ENCODE data around the gene RGS16.
"Not testable (repeated sequence)": the region's sequence is repeated elsewhere in the genome, so short reads cannot be mapped to it uniquely, and the experiment has no call there.

RGS16 gene, protein sequence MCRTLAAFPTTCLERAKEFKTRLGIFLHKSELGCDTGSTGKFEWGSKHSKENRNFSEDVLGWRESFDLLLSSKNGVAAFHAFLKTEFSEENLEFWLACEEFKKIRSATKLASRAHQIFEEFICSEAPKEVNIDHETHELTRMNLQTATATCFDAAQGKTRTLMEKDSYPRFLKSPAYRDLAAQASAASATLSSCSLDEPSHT

DNA sequence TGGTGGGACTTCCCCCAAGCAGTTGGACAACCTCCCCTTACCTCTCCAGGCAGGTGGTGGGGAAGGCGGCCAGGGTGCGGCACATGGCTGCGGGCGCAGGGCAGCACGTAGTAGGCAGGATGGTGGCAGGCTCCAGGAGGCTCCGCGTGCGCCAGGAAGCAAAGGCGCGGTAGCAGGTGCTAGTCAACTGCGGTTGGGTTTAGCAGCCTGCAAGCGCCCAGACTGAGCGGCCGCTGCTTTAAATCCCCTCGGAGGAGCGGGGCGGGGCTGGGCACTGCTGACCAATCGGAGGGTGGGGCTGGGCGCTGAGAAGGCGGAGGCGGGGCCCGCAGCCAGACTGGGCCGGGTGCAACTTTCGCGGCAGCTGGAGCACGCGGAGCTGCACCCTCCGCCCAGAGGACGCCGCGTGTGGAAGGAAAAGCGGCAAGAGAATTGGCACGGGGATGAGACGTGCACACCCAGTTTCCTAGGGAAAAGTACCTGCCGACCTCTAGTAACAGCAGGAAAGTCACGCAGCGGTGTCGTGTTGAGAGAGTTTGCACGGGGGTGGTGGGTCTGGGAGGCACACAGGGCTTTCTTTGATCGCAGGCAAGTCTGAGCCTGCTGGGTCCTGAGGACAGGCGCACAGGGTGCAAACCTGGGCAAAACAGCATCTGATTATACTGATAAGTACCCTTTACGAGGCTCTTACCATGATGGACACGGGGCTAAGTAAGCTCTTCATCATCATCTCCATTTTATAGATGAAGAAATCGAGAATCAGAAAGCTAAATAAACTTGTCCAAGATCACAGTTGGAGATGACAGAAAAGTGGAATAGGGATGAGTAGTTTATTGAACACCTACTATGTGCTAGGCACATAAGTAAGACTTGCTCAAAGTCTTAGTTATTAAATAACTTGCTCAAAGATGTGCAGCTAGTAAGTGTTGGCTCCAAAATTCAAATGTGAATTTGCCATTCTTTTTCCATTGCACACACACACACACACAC is at the start of gene RGS16:
Gene RGS16 (minus strand): TSS at position 215 of the 990 bp plus-strand sequence. CDS start 130 bp downstream, at position 85.
- DNase-seq (ENCODE audit: low read depth), result peak; percentile 80

DNA sequence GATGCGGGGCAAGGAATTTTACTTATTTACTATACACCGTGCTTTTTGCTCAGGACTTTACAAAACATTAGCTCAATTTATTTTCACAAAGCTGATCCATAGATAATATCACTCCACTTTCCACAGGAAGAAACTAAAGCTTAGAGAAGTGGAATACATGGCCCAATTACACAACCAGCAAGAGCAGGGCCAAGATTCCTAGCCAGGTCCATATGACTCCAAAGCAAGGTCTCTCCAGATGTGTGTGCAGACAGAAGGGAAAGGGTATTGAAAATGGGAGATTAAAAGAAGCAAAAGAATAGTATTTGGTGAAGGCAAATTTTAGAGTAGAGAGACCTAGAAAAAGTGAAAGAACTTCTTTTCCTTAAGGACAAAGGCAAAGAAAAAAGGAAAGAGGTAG is 49.8 kb upstream of the RGS16 start:
- DNase-seq (ENCODE audit: low read depth), result no peak

DNA sequence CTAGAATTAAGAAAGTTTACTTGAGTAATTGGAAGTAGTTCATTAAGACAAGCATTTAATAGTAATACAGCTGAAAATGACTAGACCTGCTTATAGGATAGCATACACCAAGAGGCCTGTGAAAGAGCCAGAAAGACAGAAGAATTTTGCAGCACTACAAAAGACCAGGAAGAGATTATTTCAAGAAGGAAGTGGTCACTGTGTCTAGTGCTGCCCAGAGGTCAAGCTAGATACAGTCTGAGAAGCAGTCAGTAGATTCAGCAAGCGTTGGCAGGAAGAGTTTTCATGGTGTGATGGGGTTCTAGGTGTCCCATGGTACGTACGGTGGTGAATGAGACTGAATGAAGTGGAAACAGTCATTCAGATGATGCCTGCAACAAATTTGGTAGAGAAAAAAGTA is 48.7 kb upstream of the RGS16 start:
- DNase-seq (ENCODE audit: low read depth), result no peak

DNA sequence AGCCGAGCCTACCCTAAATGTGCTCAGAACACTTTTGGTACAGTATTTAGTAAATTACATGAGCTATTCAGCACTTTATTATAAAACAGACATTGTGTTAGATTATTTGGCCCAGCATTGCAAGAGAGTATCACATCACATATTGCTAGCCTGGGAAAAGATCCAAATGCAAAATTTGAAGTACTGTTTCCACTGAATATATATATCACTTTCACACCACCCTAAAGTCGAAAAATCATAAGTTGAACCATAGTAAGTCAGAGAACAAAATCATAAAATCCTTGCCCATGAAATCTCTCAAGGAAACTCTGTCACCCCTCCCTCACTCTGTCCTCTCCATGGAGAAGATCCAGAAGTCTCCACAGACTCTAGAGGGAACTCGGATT is 47.1 kb upstream of the RGS16 start:
- DNase-seq (ENCODE audit: low read depth), result no peak

DNA sequence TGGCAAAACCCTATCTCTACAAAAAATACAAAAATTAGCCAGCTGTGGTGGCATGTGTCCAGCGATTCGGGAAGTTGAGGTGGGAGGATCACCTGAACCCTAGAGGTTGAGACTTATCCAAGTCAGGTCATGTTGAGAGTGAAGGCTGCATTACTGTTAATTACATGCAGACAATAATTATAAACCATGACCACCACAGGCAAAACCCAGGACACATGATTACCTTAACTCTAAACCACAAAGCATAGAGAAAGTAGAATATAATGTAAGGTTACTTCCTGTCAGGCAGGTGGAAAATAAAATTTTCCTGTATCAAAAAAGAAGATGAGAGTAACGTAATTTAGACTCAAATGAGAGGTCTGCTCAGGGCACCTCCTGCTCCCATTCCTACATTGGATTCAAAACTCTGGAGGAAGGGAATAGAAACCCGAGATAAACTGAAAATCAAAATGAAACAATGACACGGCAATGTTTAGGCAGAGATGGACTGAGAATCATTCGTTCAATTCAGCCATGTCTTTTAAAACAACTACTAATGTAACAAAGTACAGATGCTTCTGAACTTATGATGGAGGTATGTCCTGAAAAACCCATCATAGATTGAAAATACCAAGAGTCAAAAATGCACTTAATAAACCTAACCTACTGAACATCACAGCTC is 46.6 kb upstream of the RGS16 start:
- no peak for DNase-seq (ENCODE audit: low read depth)

DNA sequence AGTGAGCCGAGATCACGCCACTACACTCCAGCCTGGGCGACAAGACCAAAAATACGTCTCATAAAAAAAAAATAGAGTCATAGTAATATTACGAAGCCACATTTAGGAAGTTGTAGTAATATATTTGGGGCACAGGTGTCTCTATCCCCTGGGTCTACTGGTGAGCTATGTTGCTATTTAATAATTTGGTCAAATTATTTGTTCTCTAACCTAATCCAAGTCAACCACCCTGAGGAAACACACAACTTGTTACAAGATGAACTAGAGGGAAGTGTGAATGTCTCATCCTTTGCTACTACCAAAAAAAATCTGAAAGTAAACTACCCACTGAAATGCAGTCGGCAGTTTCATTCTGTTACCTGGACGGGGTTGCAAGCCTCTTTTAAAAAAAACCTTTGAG is 44.9 kb upstream of the RGS16 start:
- no peak for DNase-seq (ENCODE audit: low read depth)

DNA sequence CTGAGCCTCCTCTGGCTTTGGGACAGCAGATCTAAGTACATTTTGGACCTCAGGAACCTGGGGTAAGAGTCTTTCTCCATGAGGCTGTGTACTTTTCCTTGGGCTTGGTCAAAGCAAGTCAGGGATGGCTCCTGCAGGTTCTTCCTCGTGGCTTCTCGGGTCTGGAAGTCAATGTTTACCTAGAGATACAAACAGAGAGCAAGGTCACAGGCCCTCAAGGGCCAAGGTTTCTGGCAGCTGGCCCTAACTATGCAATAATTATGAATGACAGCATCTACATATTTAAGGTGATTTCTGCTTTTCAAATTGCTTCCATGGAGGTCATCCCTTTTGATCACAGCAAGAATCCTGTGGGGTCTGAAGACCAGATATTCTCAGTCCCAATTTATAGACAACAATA is 42.5 kb upstream of the RGS16 start:
- no peak for DNase-seq (ENCODE audit: low read depth)

DNA sequence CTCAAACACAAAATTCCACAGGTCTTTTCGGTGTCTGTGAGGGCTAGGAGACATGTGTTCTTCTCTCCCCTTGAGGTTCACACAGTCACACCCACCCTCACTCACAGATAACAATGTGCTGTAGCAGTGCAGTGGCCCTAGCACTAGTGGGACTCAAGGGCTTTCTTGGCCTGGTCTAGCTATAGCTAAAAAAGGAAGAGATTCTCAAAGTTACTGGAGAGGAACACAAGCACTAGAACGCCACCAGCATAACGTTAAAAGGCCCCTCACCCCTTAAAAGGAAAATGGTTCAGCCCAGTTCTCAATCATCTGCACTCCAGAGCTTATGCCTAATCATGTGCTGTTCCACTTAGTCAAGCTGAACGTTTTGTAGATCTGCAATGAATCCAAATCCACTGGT is 40.7 kb upstream of the RGS16 start:
- DNase-seq (ENCODE audit: low read depth), result no peak

DNA sequence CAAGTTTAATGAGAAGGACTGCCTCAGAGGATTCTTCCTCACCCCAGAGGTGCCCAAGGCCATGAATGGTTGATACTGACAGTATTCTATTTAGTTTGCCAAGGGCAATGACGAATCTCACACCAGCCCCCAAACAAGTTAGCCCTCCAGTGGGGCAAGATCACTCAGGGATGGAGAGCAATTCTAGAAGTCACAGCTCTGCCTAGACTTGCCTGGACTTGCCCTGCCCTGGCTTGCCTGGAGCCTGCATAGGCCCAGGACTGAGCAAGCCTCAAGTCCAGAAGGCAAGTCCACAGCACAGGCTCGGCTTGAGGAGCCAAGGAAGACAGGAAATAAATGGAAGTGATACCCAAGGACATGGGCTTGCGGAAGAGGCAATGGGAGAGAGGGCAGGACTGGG is 39.5 kb upstream of the RGS16 start:
- DNase-seq (ENCODE audit: low read depth), result no peak

DNA sequence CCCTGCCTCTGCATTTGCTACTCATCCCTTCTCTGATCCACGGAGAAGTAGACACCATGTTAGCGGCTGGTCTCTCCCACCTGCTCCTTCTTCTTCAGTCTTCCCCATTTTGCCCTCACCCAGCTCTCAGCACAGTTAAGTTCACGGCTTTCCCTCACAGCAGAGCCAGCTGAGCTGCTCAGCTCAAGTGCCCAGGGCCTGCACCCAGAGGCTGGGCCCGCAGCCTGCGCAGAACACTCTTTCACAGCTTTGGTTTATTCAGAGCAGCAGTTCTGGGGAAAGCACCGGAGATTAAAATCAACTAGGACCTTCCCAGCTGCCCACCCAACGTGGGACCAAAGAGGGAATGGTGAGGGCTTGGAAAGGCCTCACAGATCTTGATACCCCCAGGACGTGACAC is 38.3 kb upstream of the RGS16 start:
- no peak for DNase-seq (ENCODE audit: low read depth)

DNA sequence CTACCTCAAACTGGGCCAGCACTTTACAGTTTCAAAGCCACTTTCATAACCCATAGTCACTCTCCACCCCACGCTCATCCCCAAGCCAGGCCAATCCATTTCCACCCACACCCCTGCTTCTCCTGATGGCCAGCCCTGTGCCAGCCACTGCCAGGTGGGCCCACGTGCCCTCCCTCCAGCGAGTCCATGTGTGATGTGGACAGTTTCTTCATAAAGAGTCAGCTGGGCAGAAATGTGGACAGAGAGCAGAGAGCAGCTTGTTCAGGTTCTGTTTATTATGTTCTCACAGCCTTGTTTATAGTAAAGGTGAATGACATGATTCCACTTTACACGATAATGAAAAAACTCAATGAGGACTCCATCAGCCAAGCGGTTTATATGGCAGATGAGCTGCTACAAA is 37.4 kb upstream of the RGS16 start:
- no peak for DNase-seq (ENCODE audit: low read depth)

DNA sequence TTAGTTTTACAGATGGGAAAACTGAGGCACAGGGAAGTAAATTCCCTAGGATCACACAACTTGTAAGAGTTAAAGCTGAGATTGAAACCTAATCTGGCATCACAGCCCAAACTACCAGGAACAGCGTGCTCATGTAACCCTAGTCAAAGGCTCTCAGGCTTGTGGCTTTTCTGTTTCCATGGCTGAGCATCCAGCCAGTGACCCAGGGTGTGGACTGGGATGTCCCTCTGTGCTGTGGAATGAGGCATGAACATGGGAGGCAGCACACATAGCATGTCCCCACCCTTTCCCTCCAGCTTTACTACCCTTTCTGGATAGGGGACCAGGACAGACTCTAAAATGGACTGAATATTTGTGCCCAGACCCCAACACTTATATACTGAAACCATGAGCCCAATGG is 35.1 kb upstream of the RGS16 start:
- DNase-seq (ENCODE audit: low read depth), result no peak

DNA sequence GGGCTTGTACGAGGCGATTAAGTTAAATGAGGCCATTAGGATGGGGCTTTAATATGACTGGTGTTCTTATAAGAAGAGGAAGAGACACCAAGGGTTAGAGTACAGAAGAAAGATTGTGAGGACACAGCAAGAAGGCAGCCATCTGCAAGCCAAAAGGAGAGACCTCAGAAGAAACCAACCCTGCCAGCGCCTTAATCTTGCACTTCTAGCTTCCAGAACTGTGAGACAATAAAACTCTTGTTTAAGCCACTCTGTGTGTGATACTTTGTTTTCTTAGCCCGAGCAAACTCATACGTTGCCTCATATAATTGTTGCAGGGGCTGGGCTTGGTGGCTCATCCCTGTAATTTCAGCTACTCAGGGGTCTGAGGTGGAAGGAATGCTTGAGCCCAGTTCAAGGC is 33.6 kb upstream of the RGS16 start:
- no peak for DNase-seq (ENCODE audit: low read depth)

DNA sequence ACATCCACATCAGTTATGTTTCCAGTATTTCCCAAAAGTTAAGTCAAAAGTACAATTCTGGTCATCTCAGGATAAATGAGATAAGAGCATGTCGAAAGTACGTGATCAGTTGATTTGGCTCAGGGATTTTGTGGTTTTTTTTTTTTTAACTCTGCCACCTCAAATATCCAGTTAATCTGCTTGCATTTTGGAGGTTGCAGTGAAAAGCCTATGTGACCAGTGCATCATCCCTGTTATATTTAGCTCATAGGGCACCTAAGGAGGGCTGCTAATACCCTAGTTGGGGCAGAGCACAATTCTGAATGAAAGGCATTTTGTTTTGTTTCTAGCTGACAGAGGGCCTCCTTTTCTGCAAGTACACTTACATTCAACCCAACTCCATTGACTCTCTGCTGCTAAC is 31.7 kb upstream of the RGS16 start:
- no peak for DNase-seq (ENCODE audit: low read depth)

DNA sequence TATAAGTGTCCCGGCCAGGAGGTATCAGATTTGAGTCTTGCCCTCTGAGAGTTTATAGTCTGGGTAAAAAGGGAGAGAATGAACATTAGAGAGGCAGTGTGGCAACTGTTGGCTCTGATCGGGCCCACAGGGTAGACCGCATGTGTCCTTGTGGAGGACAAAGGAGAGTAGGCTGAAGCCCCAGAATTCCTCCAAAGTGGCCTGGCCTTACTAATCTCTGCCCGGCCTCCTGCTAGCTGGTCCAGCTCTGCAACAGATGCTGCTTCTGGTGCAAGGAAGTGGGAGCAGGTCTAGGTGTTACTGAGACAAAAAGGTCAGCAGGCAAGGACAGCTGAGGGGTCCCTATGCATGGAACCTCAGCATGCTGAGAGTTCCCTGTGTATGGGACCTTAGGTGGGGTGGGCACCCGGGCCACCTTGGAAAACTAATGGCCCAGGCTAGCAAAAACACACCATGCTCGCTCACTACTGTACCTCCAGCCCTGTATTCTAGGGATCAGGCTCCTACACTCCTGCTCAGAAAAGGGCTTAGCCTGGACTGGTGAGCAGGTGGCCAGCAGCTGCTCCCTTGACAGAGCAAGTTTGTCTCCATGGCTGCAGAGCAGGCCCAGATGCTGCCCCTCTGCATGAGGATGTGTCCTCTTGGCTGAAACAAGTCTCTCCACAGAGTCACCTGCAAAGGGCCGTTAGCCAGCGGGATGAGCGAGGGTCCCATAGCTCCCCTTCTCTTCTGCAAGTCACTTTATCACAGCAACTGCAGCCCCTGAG is 30.3 kb upstream of the RGS16 start:
- no peak for DNase-seq (ENCODE audit: low read depth)

DNA sequence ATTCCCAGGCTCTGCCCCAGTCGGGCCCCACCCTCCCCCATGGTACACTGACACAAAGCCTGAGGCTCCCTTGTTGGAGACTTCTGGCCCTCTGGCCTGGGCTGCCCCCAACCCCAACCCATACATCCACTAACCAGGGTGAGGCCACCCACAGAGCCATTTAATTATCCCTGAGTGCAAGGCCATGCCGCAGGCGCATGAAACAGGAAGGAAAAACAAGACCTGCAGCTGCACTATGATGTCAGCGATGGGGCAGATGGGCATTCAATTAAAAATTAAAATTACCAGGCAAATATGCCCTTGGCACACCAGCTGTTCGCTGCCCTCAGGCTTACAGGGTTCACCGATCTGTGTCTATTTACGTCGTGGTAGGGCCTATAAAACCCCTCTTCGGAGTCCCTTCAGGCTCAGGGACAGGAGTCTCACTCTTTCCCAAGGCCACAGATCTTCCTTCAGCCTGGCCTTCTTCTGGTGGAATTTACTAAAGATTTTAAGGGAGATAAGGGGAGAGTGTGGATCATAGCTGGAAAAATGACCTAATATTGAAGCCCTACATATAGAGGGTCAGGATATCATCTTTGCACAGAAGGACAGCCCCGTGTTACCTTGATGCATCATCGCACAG is 29.6 kb upstream of the RGS16 start:
- DNase-seq (ENCODE audit: low read depth), result no peak

DNA sequence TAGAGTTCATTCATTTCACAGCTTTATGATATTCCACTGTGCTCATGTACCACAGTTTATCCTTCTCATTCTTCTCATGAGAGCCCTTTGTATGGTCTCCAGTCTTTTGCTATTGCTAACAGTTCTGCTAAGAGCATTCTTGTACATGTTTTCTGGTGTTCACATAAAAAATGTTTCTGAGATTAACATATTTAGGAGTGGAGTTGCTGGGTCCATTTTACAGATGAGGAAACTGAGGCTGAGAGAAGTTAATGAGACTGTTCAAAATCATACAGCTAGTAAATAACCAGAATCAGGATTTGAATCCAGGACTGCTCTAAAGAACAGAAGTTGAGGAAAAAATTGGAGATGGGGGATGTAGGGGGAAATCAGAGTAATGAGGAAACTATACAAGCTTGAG is 28.8 kb upstream of the RGS16 start:
- DNase-seq (ENCODE audit: low read depth), result no peak

DNA sequence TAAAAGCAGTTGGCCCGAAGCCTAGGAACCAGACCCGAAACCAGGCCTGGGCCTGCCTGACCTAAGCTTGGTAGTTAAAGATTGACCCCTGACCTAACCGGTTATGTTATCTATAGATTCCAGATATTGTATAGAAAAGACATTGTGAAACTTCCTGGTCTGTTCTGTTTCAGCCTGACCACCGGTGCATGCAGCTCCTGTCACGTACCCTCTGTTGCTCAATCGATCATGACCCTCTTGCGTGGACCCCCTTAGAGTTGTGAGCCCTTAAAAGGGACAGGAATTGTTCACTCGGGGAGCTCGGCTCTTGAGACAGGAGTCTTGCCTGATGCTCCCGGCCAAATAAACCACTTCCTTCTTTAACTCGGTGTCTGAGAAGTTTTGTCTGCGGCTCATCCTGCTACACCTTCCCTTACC is 28.3 kb upstream of the RGS16 start:
- DNase-seq (ENCODE audit: low read depth), result not testable (repeated sequence)

DNA sequence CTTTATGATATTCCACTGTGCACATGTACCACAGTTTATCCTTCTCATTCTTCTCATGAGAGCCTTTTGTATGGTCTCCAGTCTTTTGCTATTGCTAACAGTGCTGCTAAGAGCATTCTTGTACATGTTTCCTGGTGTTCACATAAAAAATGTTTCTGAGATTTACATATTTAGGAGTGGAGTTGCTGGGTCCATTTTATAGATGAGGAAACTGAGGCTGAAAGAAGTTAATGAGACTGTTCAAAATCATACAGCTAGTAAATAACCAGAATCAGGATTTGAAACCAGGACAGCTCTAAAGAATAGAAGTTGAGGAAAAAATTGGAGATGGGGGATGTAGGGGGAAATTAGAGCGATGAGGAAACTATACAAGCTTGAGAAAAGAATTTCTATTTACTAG is 27.8 kb upstream of the RGS16 start:
- DNase-seq (ENCODE audit: low read depth), result no peak

DNA sequence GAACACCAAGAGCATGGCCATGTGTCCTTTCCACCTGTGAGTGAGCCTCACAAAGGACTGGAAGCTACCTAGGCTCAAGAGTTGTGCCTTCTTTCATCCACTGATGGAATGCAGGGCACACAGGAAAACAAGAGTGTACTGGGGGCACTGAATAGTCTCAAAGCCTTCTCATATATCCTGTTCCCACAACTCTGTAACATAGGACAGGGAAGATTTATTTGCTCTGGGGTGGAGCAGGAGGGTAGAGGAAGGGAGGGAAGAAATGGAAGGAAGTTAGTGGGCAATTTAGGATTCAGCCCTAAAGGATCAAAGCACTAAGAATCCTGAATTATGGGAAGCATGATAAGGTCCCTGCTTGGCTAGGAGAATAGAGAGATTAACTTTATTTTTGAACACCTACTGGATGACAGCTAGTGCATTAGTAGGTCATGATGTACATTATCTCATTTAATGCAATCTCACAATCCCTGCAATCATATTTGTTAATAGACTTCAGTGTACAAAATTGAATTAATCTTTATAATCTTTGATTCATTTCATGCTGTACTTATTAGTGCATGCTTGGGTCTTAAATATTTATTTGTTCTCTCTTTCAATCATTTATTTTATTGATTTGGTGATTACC is 27.0 kb upstream of the RGS16 start:
- DNase-seq (ENCODE audit: low read depth), result no peak

DNA sequence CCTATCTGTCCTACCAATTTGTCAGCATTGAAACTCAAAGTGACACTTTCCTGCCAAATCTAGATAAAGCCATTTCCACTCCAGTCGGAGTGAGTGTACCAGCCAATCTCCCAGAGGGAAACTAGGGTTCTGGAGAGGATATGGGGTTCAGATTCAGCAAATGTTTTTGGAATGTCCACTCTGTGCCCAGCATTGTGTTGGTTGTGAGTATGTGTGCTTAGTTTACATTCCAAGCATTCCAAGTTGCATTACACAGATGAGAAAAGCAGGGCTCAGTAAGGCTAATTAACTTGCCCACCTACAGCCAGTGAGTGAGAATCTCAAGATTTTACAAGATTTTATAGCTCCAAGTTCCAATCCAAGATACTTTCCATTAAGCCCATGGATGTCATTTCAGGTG is 26.4 kb upstream of the RGS16 start:
- DNase-seq (ENCODE audit: low read depth), result no peak
